CD14-positive monocyte (primary cell): ENCODE data around the gene ZNF674. TPM values are rescaled to one million over a fixed set of nuclear protein-coding genes. Genes with fewer than 3 reads are reported as not detected.

Source experiments
- DNase-seq, 3 donors: peaks; one replicate each; pipeline ENCODE4 v3.0.0-alpha.2; 2011 to 2022
- H2AFZ ChIP-seq: 2 replicates; pipeline ENCODE4 v1.6.0; 2012; ENCODE audit warnings: mild to moderate bottlenecking, low read depth, low read length, inconsistent platforms; ENCODE audit not compliant: insufficient read depth, poor library complexity, severe bottlenecking
- H3K27ac ChIP-seq, 2 donors: 1 replicate in 1 of 2; 2 replicates in 1 of 2; pipeline ENCODE4 v1.5.1; 2012 to 2013; ENCODE audit warnings: low read length in 2 of 2, control low read depth in 1 of 2, inconsistent platforms in 1 of 2, low read depth in 1 of 2, mild to moderate bottlenecking in 1 of 2
- H3K27me3 ChIP-seq, 2 donors: one replicate each; pipeline versions ENCODE4 v1.6.0 to v1.6.1; 2011 to 2013; ENCODE audit warnings: low read length in 2 of 2; ENCODE audit not compliant: control insufficient read depth in 2 of 2, insufficient read depth in 2 of 2
- H3K36me3 ChIP-seq, 2 donors: replicated peaks in 1 of 2; 1 replicate in 1 of 2; 2 replicates in 1 of 2; pipeline versions ENCODE4 v1.5.1 to v1.6.1; 2012 to 2013; ENCODE audit warnings: low read length in 2 of 2, control low read depth in 1 of 2, inconsistent platforms in 1 of 2, mild to moderate bottlenecking in 1 of 2; ENCODE audit not compliant: insufficient read depth in 2 of 2, control insufficient read depth in 1 of 2
- H3K4me1 ChIP-seq, 2 donors: 1 replicate in 1 of 2; 2 replicates in 1 of 2; pipeline versions ENCODE4 v1.5.1 to v1.6.1; 2012 to 2013; ENCODE audit warnings: low read length in 2 of 2, control low read depth in 1 of 2, inconsistent platforms in 1 of 2, mild to moderate bottlenecking in 1 of 2, moderate library complexity in 1 of 2; ENCODE audit not compliant: insufficient read depth in 2 of 2, control insufficient read depth in 1 of 2
- H3K4me2 ChIP-seq: replicated peaks from 2 replicates; pipeline ENCODE3; 2012; ENCODE audit warnings: low read length, moderate library complexity, mild to moderate bottlenecking; ENCODE audit not compliant: poor library complexity, severe bottlenecking; ENCODE audit errors: extremely low read depth
- H3K4me3 ChIP-seq, 3 experiments: fragments of 200-600 bp in 1 of 3; sonication (generic) in 1 of 3; replicated peaks in 1 of 3; 1 replicate in 2 of 3; 2 replicates in 1 of 3; pipeline ENCODE4 v1.5.1; 2011 to 2013; ENCODE audit warnings: low read length in 3 of 3, mild to moderate bottlenecking in 3 of 3, control low read depth in 2 of 3, low read depth in 2 of 3, inconsistent platforms in 1 of 3, moderate library complexity in 1 of 3
- H3K79me2 ChIP-seq: 2 replicates; pipeline ENCODE4 v1.6.0; 2012; ENCODE audit warnings: mild to moderate bottlenecking, control low read depth, inconsistent platforms, low read length, moderate library complexity; ENCODE audit not compliant: insufficient read depth
- H3K9ac ChIP-seq: 2 replicates; pipeline ENCODE4 v1.6.0; 2017; ENCODE audit warnings: low read length, mild to moderate bottlenecking; ENCODE audit not compliant: insufficient read depth, poor library complexity, severe bottlenecking
- H3K9me3 ChIP-seq, 2 donors: replicated peaks in 1 of 2; 1 replicate in 1 of 2; 2 replicates in 1 of 2; pipeline versions ENCODE4 v1.5.1 to v1.6.1; 2012 to 2013; ENCODE audit warnings: low read length in 2 of 2, control low read depth in 1 of 2; ENCODE audit not compliant: control insufficient read depth in 1 of 2, insufficient read depth in 1 of 2
- H4K20me1 ChIP-seq: 2 replicates; pipeline ENCODE4 v1.6.0; 2012; ENCODE audit warnings: mild to moderate bottlenecking, low read length, control low read depth, moderate library complexity; ENCODE audit not compliant: insufficient read depth
- H3K27ac Mint-ChIP-seq, 7 donors: one replicate each; pipeline ENCODE4 v1.8.0; 2020; ENCODE audit warnings: mild to moderate bottlenecking in 7 of 7, mixed read lengths in 7 of 7, moderate library complexity in 6 of 7, inconsistent platforms in 2 of 7
- H3K27me3 Mint-ChIP-seq, 3 donors: one replicate each; pipeline ENCODE4 v1.8.0; 2021 to 2022; ENCODE audit warnings: low read depth in 3 of 3, mild to moderate bottlenecking in 3 of 3, mixed read lengths in 3 of 3, moderate library complexity in 3 of 3, inconsistent platforms in 1 of 3
- H3K36me3 Mint-ChIP-seq, 2 donors: one replicate each; pipeline ENCODE4 v1.8.0; 2020; ENCODE audit warnings: mixed read lengths in 2 of 2, inconsistent platforms in 1 of 2, mild to moderate bottlenecking in 1 of 2
- H3K4me1 Mint-ChIP-seq: one replicate; pipeline ENCODE4 v1.8.0; 2020; ENCODE audit warnings: mild to moderate bottlenecking, mixed read lengths
- H3K4me3 Mint-ChIP-seq, 2 donors: one replicate each; pipeline ENCODE4 v1.8.0; 2020; ENCODE audit warnings: mild to moderate bottlenecking in 2 of 2, mixed read lengths in 2 of 2, moderate library complexity in 1 of 2
- H3K9me3 Mint-ChIP-seq, 7 donors: one replicate each; pipeline ENCODE4 v1.8.0; 2020 to 2022; ENCODE audit warnings: mixed read lengths in 7 of 7, mild to moderate bottlenecking in 6 of 7, moderate library complexity in 6 of 7, inconsistent platforms in 2 of 7
- CTCF ChIP-seq: fragments of 200-600 bp; IDR thresholded peaks from one replicate; pipeline ENCODE4 v1.8.0; 2022; ENCODE audit warnings: antibody characterized with exemption, mild to moderate bottlenecking
- WGBS: methylation state at CpG from one replicate; pipeline ENCODE4 v1.1.5; 2013; ENCODE audit warnings: missing lambda C conversion rate; ENCODE audit not compliant: insufficient coverage; 5-methylcytosine and 5-hydroxymethylcytosine counted together
- intact Hi-C, 2 donors: fragments of 100-400 bp; cut with micrococcal nuclease; formaldehyde crosslinking; loops; one replicate each; pipeline versions ENCODE4 v1.15.0 to v1.15.1; 2023
- polyA plus RNA-seq, 3 donors: library from polyadenylated mRNA; depleted of rRNA in 1 of 3; unstranded in 2 of 3; stranded (reverse) in 1 of 3; fragments of 300-500 nt in 2 of 3; fragments of >200 nt in 1 of 3; fragmentation: Illumina TruSeq in 2 of 3; gene quantifications; 1 replicate in 2 of 3; 2 replicates in 1 of 3; pipeline ENCODE4 v1.2.3, GENCODE V29; 2012 to 2021

ZNF674 gene
- polyA plus RNA-seq, 3 donors: 0.65 to 1.4 (median 0.93) TPM

GRCh38 chrX:46477435-46477834 lies 67.8 kb downstream of the ZNF674 start:
- Histone ChIP-seq H3K9me3 (peaks cover 23 to 30% of the 10 kb centered on the region in 2 donors), H3K9ac (no peak overlapping the region), H3K4me3 (no peak overlapping the region), H3K79me2 (no peaks in the 10 kb centered on the region), H3K27ac (no peak overlapping the region), H4K20me1 (no peaks in the 10 kb centered on the region), H3K27me3 (no peaks in the 10 kb centered on the region), H3K4me2 (no peak overlapping the region), H3K4me1 (no peaks in the 10 kb centered on the region), H3K36me3 (peaks cover 6 to 12% of the 10 kb centered on the region in 2 donors), H2AFZ (no peak overlapping the region)
- peaks cover 8 to 16% of the 10 kb centered on the region in 2 donors for H3K36me3 Mint-ChIP-seq
- H3K27ac Mint-ChIP-seq: no peak overlapping the region
- no peaks in the 10 kb centered on the region for H3K4me1 Mint-ChIP-seq
- no peak for DNase-seq
- WGBS: 0% methylated on average over 2 of the region's 2 CpGs
- peaks cover 11 to 50% (median 41%) of the 10 kb centered on the region in 7 donors for H3K9me3 Mint-ChIP-seq
- no peak for TF ChIP-seq CTCF
- intact Hi-C loops: no loop called here
- H3K27me3 Mint-ChIP-seq: peaks cover 0 to 3% (median 1%) of the 10 kb centered on the region in 3 donors
- no peak overlapping the region for H3K4me3 Mint-ChIP-seq

GRCh38 chrX:46465203-46465602 lies 80.0 kb downstream of the ZNF674 start:
- no peak overlapping the region for H2AFZ ChIP-seq
- Mint-ChIP-seq H3K27ac (peak overlapping the region in 1 of 7 donors; percentile 11), H3K27me3 (peaks cover 0 to 2% (median 0%) of the 10 kb centered on the region in 3 donors), H3K4me3 (no peak overlapping the region), H3K9me3 (peaks cover under 1 to 14% (median 7%) of the 10 kb centered on the region in 7 donors), H3K4me1 (peaks cover 9% of the 10 kb centered on the region), H3K36me3 (peaks cover 51 to 71% of the 10 kb centered on the region in 2 donors)
- peaks cover 0 to 11% of the 10 kb centered on the region in 2 donors for H3K9me3 ChIP-seq
- intact Hi-C loops: no loop called here
- DNase-seq: no peak
- H3K4me2 ChIP-seq: no peak overlapping the region
- no peak overlapping the region for H3K9ac ChIP-seq
- H3K4me1 ChIP-seq: peaks cover 0 to 3% of the 10 kb centered on the region in 2 donors
- TF ChIP-seq CTCF: no peak
- H4K20me1 ChIP-seq: no peaks in the 10 kb centered on the region
- H3K36me3 ChIP-seq: peaks cover 32 to 62% of the 10 kb centered on the region in 2 donors
- no CpG with 5 or more reads among the region's 1 CpG for WGBS
- no peaks in the 10 kb centered on the region for H3K79me2 ChIP-seq
- no peak overlapping the region for H3K4me3 ChIP-seq
- H3K27ac ChIP-seq: no peak overlapping the region
- H3K27me3 ChIP-seq: no peaks in the 10 kb centered on the region
